Loucy (cell line): ENCODE data around the gene TGFBR3.

Source experiments
- EZH2phosphoT487 ChIP-seq: fragments of 200-600 bp; IDR thresholded peaks from 2 replicates; pipeline ENCODE4 v1.6.1; 2018; ENCODE audit warnings: antibody characterized with exemption, mild to moderate bottlenecking, moderate library complexity, borderline replicate concordance
- TF ChIP-seq, protein P1 (sequence below): fragments of 200-600 bp; sonication (generic); conservative IDR thresholded peaks from 2 replicates; pipeline ENCODE4 v1.5.1; 2014; ENCODE audit warnings: mild to moderate bottlenecking, antibody characterized with exemption, low read length

DNA sequence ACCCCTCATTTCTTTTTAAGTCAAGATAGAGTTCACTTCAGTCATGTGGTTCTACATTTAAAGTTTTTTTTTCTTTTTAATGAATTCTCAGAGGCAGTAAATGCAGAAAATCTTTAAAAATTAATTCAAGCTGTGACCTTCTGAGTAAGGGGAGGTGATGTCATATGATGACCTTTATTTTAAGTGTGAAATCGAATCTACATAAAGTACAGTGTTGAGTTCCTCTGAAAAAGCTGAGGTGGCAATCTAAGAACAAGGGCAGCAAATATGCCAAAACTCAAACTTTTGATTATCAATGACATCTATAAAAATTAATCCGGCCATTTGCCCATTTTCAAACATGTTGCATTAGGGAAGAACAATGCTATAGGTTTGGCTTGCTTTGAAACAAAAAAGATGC is 211.8 kb downstream of the TGFBR3 start:
- TF ChIP-seq, protein P1, sequence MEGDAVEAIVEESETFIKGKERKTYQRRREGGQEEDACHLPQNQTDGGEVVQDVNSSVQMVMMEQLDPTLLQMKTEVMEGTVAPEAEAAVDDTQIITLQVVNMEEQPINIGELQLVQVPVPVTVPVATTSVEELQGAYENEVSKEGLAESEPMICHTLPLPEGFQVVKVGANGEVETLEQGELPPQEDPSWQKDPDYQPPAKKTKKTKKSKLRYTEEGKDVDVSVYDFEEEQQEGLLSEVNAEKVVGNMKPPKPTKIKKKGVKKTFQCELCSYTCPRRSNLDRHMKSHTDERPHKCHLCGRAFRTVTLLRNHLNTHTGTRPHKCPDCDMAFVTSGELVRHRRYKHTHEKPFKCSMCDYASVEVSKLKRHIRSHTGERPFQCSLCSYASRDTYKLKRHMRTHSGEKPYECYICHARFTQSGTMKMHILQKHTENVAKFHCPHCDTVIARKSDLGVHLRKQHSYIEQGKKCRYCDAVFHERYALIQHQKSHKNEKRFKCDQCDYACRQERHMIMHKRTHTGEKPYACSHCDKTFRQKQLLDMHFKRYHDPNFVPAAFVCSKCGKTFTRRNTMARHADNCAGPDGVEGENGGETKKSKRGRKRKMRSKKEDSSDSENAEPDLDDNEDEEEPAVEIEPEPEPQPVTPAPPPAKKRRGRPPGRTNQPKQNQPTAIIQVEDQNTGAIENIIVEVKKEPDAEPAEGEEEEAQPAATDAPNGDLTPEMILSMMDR, result no peak
- TF ChIP-seq EZH2phosphoT487, result no peak
